Measurements from ENCODE around the gene CDCA3.

DNA sequence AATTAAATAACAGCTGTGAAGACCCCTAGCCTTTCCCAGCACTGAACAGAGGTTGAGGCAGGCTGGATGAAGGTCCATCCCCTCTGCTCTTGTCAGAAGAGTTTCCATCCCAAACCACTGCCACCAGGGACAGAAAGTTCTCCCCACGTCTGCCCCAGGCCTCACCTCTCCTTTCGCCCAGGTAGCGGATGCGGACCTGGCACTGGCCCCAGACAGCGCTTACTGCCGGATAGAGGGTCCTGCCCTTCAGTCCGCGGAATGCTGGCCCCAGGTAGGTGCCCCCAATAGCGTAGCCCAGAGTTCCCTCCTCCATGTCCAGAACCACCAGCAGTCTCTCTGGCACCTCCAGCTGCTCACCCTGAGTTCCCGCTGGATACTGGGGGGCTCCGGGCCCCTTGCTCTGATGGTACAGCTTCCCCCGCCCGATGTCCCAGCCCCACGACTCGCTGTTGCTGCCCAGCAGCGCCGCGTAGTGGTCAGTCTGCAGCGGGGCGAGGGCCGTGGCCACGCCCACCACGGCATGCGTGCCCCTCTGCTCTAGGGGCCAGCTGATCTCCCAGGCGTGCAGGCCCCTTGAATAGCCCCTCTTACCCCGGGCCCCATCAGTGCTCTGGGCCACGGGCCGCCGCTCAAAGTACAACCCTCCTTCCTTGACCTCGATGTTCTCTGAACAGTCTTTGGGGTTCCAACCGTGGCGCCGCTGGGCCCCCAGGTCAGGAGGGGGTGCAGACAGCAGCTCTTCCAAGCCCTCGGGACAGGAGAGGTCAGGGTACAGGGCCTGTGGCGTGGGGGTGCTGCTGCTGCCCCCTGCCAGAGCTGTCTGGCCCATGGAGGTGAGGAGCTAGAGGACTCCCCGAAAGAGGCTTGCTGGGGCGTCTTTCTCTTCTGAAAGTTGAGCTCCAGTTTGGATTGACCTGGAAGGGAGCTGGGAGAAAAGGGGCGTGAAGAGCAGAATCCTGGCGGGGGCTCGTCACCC, 21.3 kb upstream of the CDCA3 start:
- peak; percentile 31 for TF ChIP-seq POLR2A (IDR thresholded peaks at IDR 0.05; ENCODE audit: extremely low read depth, insufficient read length)
- TF ChIP-seq, protein P1, sequence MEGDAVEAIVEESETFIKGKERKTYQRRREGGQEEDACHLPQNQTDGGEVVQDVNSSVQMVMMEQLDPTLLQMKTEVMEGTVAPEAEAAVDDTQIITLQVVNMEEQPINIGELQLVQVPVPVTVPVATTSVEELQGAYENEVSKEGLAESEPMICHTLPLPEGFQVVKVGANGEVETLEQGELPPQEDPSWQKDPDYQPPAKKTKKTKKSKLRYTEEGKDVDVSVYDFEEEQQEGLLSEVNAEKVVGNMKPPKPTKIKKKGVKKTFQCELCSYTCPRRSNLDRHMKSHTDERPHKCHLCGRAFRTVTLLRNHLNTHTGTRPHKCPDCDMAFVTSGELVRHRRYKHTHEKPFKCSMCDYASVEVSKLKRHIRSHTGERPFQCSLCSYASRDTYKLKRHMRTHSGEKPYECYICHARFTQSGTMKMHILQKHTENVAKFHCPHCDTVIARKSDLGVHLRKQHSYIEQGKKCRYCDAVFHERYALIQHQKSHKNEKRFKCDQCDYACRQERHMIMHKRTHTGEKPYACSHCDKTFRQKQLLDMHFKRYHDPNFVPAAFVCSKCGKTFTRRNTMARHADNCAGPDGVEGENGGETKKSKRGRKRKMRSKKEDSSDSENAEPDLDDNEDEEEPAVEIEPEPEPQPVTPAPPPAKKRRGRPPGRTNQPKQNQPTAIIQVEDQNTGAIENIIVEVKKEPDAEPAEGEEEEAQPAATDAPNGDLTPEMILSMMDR (IDR thresholded peaks at IDR 0.05; ENCODE audit: low read depth, low read length): peak; percentile 89
- TF ChIP-seq MYC (IDR thresholded peaks at IDR 0.05; ENCODE audit: low read depth, low read length): peak; percentile 78

Data from NB4 (cell line).